HL-60 (cell line): ENCODE measurements around the gene IQGAP2.

Source experiments
- DNase-seq, 2 experiments: peaks; one replicate each; pipeline ENCODE4 v3.0.0-alpha.2; 2010 to 2020; ENCODE audit warnings: low read depth in 1 of 2, low spot score in 1 of 2
- H3K27ac ChIP-seq: fragments of 250-450 bp; sonication (Bioruptor Pico); replicated peaks from 2 replicates; pipeline ENCODE4 v1.5.1; 2020; ENCODE audit warnings: mild to moderate bottlenecking, moderate library complexity
- H3K27me3 ChIP-seq: fragments of 250-450 bp; sonication (Bioruptor Pico); 2 replicates; pipeline ENCODE4 v1.5.1; 2021; ENCODE audit warnings: mild to moderate bottlenecking, moderate library complexity; ENCODE audit not compliant: insufficient read depth, poor library complexity, severe bottlenecking
- H3K4me3 ChIP-seq: replicated peaks from 2 replicates; pipeline ENCODE4 v1.5.1; 2011; ENCODE audit warnings: mild to moderate bottlenecking, control low read depth, low read length; ENCODE audit not compliant: insufficient read depth
- GABPA ChIP-seq: IDR thresholded peaks from 2 replicates; pipeline ENCODE4 v1.6.1; 2012; ENCODE audit warnings: low read depth
- POLR2AphosphoS5 ChIP-seq: IDR thresholded peaks from 2 replicates; pipeline ENCODE4 v1.6.1; 2012; ENCODE audit warnings: low read depth
- SPI1 ChIP-seq: IDR thresholded peaks from 2 replicates; pipeline ENCODE4 v1.6.1; 2012; ENCODE audit warnings: low read depth, mild to moderate bottlenecking, borderline replicate concordance
- TF ChIP-seq, protein P1 (sequence below): IDR thresholded peaks from 2 replicates; pipeline ENCODE4 v1.6.1; 2012; ENCODE audit warnings: low read depth; ENCODE audit not compliant: insufficient replicate concordance
- TF ChIP-seq, protein P2 (sequence below): IDR thresholded peaks from one replicate; pipeline ENCODE4 v1.5.1; 2011; ENCODE audit warnings: low read length, control low read depth, inconsistent platforms; ENCODE audit not compliant: insufficient read depth

Gene IQGAP2

DNA sequence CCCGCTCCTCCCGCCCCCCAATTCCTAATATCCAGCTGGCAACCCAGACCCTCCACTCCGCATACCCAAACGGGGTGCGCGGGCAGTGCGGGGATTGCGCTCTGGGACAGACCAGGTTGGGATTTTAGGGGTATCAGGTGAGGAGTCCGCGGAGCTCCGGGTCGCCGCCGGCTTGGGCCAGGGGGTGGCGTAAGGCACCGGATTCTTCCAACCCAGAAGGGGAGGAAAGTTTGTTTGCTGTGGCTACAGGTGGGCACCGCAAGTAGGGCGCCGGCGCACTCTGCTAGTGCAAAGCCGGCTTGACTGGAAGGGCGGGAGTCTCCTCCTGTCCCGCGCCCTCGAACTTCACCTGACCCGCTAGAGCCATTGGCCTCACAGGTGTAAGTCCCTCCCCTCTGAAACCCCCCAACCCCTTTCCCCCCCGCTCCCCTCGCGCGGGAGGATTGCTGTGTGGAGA, 709 bp downstream of the IQGAP2 start:
- DNase-seq = peak; percentile 39 to 42
- no peaks in the 10 kb centered on the region for H3K27me3 ChIP-seq
- H3K27ac ChIP-seq = peak overlapping the region; percentile 95
- TF ChIP-seq POLR2AphosphoS5 (no peak), GABPA (no peak), SPI1 (no peak)
- TF ChIP-seq, protein P1, sequence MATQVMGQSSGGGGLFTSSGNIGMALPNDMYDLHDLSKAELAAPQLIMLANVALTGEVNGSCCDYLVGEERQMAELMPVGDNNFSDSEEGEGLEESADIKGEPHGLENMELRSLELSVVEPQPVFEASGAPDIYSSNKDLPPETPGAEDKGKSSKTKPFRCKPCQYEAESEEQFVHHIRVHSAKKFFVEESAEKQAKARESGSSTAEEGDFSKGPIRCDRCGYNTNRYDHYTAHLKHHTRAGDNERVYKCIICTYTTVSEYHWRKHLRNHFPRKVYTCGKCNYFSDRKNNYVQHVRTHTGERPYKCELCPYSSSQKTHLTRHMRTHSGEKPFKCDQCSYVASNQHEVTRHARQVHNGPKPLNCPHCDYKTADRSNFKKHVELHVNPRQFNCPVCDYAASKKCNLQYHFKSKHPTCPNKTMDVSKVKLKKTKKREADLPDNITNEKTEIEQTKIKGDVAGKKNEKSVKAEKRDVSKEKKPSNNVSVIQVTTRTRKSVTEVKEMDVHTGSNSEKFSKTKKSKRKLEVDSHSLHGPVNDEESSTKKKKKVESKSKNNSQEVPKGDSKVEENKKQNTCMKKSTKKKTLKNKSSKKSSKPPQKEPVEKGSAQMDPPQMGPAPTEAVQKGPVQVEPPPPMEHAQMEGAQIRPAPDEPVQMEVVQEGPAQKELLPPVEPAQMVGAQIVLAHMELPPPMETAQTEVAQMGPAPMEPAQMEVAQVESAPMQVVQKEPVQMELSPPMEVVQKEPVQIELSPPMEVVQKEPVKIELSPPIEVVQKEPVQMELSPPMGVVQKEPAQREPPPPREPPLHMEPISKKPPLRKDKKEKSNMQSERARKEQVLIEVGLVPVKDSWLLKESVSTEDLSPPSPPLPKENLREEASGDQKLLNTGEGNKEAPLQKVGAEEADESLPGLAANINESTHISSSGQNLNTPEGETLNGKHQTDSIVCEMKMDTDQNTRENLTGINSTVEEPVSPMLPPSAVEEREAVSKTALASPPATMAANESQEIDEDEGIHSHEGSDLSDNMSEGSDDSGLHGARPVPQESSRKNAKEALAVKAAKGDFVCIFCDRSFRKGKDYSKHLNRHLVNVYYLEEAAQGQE = no peak
- TF ChIP-seq, protein P2, sequence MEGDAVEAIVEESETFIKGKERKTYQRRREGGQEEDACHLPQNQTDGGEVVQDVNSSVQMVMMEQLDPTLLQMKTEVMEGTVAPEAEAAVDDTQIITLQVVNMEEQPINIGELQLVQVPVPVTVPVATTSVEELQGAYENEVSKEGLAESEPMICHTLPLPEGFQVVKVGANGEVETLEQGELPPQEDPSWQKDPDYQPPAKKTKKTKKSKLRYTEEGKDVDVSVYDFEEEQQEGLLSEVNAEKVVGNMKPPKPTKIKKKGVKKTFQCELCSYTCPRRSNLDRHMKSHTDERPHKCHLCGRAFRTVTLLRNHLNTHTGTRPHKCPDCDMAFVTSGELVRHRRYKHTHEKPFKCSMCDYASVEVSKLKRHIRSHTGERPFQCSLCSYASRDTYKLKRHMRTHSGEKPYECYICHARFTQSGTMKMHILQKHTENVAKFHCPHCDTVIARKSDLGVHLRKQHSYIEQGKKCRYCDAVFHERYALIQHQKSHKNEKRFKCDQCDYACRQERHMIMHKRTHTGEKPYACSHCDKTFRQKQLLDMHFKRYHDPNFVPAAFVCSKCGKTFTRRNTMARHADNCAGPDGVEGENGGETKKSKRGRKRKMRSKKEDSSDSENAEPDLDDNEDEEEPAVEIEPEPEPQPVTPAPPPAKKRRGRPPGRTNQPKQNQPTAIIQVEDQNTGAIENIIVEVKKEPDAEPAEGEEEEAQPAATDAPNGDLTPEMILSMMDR = no peak
- peak overlapping the region; percentile 63 for H3K4me3 ChIP-seq

DNA sequence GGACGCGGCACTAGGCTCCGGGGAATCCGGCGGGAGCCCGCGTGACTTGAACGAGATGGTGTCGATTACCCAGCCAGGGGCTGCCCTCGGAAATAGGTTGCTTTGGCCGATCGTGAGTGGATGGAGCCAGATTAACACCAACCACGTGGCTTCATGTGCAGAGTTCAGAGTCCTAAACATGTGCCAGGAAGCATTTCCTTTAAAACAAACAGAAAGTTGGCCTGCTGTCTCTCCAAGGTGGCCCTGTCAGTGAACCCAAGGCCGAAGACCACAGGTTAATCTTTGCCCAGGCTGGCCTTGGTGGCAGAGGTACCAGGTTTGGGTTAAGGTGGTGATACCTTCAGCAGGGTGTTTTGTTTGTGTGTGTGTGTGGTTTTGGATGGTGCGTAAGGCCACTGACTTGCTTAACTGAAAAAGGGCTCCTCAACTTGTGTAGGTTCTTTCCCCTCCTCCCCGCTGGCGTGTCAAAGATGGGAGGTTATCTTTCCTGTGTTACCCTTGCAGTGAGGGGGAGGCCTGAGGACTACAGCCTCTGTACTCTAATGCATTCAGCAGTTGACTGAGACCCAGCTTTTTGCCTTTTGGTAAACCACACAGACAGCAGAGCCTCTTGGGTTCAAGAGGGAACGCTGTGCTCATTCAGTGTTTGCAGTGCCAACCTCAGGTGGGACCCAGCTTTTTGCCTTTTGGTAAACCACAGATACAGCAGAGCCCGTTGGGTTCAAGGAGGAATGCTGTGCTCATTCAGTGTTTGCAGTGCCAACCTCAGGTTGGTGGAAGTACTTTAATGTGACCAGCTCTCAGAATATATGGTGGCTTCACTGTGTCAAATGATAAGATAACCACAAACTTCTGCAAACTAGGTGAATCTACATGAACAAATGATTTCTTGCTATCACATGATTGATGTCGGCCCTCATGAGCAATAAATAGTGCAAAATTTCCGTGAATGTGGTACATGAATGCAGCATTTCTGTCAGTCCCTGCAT, 1.4 kb downstream of the IQGAP2 start:
- H3K27ac ChIP-seq = peak overlapping the region; percentile 95

DNA sequence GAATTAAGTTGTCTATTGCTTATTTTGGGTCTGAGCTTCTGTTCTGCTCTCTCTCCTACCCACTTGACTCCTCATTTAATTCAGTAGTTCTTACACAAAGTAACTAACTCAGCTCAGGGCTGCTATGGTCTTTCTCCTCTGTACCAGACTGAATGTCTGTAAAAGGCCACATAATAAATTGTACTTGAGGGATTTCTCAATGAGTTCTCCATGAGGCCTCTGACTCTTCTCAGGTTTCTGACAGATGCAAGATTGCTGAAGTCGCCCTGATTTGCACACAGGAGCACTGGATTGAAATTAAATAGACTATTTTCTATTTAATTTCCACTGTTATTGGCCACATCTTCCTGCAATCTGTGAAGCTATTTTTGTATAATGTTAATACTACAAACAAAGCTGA, 2.9 kb downstream of the IQGAP2 start:
- peak overlapping the region; percentile 95 for H3K27ac ChIP-seq
- peak in 1 of 2 experiments; percentile 5 for DNase-seq
- no peak for TF ChIP-seq POLR2AphosphoS5
- TF ChIP-seq, protein P1 = no peak
- TF ChIP-seq GABPA = no peak
- TF ChIP-seq SPI1 = no peak
- TF ChIP-seq, protein P2 = no peak
- H3K27me3 ChIP-seq = no peaks in the 10 kb centered on the region
- H3K4me3 ChIP-seq = no peak overlapping the region

More for the DNA sequence above, 1.4 kb downstream of the IQGAP2 start:
- DNase-seq = peak in 1 of 2 experiments; percentile 55
- TF ChIP-seq GABPA (no peak), POLR2AphosphoS5 (no peak), SPI1 (no peak)
- TF ChIP-seq, protein P2 = no peak
- TF ChIP-seq, protein P1 = no peak
- Histone ChIP-seq H3K4me3 (peak overlapping the region; percentile 63), H3K27me3 (no peaks in the 10 kb centered on the region)
